ENCODE results near the gene CENPP. TPM values are rescaled to one million over a fixed set of nuclear protein-coding genes. Genes with fewer than 3 reads are reported as not detected.

The CENPP gene
- total RNA-seq, 1 donor from 2014 or later: 7.7 TPM

DNA sequence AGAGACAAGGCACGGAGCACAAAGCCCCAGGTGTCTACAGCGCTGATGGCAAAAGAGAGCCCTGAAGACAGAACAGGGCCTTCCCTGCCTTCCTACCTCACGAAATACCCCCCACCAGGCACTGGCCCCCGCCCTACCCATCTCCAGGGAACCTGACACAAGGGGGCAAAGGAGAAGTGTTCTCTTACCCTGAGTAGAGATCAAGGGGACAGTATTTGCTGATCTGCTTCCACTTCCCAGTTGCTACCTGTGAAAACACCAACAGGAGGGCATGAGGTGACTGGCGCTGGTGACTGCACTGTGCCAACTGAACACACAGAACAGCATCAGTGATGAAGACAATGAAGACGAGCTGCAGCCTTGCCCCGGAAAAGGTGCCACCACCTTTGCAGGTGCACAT, 316.8 kb downstream of the CENPP start:
- Mint-ChIP-seq H3K4me1 (ENCODE audit: low read depth) (no peaks in the 10 kb centered on the region), H3K9me3 (ENCODE audit: low read depth) (peaks cover 4% of the 10 kb centered on the region), H3K27me3 (ENCODE audit: low read depth) (no peaks in the 10 kb centered on the region), H3K4me3 (ENCODE audit: unreplicated experiment) (no peak overlapping the region), H3K36me3 (ENCODE audit: low read depth) (peaks cover 49% of the 10 kb centered on the region), H3K27ac (ENCODE audit: unreplicated experiment) (no peak overlapping the region)
- TF ChIP-seq CTCF (IDR thresholded peaks at IDR 0.05): no peak
- no peak for DNase-seq (ENCODE audit: low spot score)

GRCh38 chr9:92644278-92644677, 318.5 kb downstream of the CENPP start:
- Mint-ChIP-seq H3K27me3 (ENCODE audit: low read depth) (no peaks in the 10 kb centered on the region), H3K4me3 (ENCODE audit: unreplicated experiment) (no peak overlapping the region), H3K36me3 (ENCODE audit: low read depth) (peaks cover 53% of the 10 kb centered on the region), H3K9me3 (ENCODE audit: low read depth) (peaks cover 4% of the 10 kb centered on the region), H3K27ac (ENCODE audit: unreplicated experiment) (no peak overlapping the region), H3K4me1 (ENCODE audit: low read depth) (no peaks in the 10 kb centered on the region)
- DNase-seq (ENCODE audit: low spot score): no peak
- TF ChIP-seq CTCF (IDR thresholded peaks at IDR 0.05): no peak

DNA sequence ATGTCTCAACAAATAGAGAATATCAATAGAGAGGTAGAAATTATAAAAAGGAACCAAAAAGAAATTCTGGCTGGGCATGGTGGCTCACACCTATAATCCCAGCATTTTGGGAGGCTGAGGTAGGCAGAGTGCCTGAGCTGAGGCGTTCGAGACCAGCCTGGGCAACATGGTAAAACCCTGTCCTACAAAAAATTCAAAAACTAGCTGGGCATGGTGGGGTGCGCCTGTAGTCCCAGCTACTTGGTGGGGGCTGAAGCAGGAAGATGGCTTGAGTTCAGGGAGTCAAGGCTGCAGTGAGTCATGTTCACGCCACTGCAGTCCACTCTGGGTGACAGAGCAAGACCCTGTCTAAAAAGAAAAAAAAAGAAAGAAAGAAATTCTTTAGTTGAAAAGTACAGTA, 319.3 kb downstream of the CENPP start:
- peaks cover 4% of the 10 kb centered on the region for H3K9me3 Mint-ChIP-seq (ENCODE audit: low read depth)
- no peaks in the 10 kb centered on the region for H3K27me3 Mint-ChIP-seq (ENCODE audit: low read depth)
- no peaks in the 10 kb centered on the region for H3K4me1 Mint-ChIP-seq (ENCODE audit: low read depth)
- H3K27ac Mint-ChIP-seq (ENCODE audit: unreplicated experiment): peak overlapping the region; percentile 32
- DNase-seq (ENCODE audit: low spot score): no peak
- H3K4me3 Mint-ChIP-seq (ENCODE audit: unreplicated experiment): no peak overlapping the region
- peaks cover 53% of the 10 kb centered on the region for H3K36me3 Mint-ChIP-seq (ENCODE audit: low read depth)
- TF ChIP-seq CTCF (IDR thresholded peaks at IDR 0.05): no peak

GRCh38 chr9:92647671-92648473, 322.1 kb downstream of the CENPP start:
- peak overlapping the region; percentile 36 for H3K27ac Mint-ChIP-seq (ENCODE audit: unreplicated experiment)

GRCh38 chr9:92648474-92648971, 322.8 kb downstream of the CENPP start:
- Mint-ChIP-seq H3K9me3 (ENCODE audit: low read depth) (peaks cover 4% of the 10 kb centered on the region), H3K4me3 (ENCODE audit: unreplicated experiment) (no peak overlapping the region), H3K36me3 (ENCODE audit: low read depth) (peaks cover 56% of the 10 kb centered on the region), H3K4me1 (ENCODE audit: low read depth) (peaks cover 9% of the 10 kb centered on the region), H3K27ac (ENCODE audit: unreplicated experiment) (peak overlapping the region; percentile 36), H3K27me3 (ENCODE audit: low read depth) (no peaks in the 10 kb centered on the region)
- no peak for DNase-seq (ENCODE audit: low spot score)
- no peak for TF ChIP-seq CTCF (IDR thresholded peaks at IDR 0.05)

More at GRCh38 chr9:92647671-92648473, 322.1 kb downstream of the CENPP start:
- Mint-ChIP-seq H3K36me3 (ENCODE audit: low read depth) (peaks cover 54% of the 10 kb centered on the region), H3K4me1 (ENCODE audit: low read depth) (peaks cover 2% of the 10 kb centered on the region), H3K27me3 (ENCODE audit: low read depth) (no peaks in the 10 kb centered on the region), H3K4me3 (ENCODE audit: unreplicated experiment) (no peak overlapping the region), H3K9me3 (ENCODE audit: low read depth) (peaks cover 4% of the 10 kb centered on the region)
- TF ChIP-seq CTCF (IDR thresholded peaks at IDR 0.05): no peak
- DNase-seq (ENCODE audit: low spot score): no peak
